ENCODE results near the gene FOXL3.
"Not testable (repeated sequence)": the region's sequence is repeated elsewhere in the genome, so short reads cannot be mapped to it uniquely, and the experiment has no call there.

The FOXL3 gene

GRCh38 chr7:289209-289755, 688 bp upstream of the FOXL3 start:
- DNase-seq (ENCODE audit: low read depth): no peak

GRCh38 chr7:290554-291372, 793 bp downstream of the FOXL3 start:
- no peak for DNase-seq (ENCODE audit: low read depth)

- no peak for DNase-seq (ENCODE audit: low read depth)
Observed at GRCh38 chr7:291373-292092, 1.6 kb downstream of the FOXL3 start.

GRCh38 chr7:292226-292625, 2.3 kb downstream of the FOXL3 start:
- DNase-seq (ENCODE audit: low read depth): no peak

- no peak for DNase-seq (ENCODE audit: low read depth)
Observed at GRCh38 chr7:292826-293225, 2.9 kb downstream of the FOXL3 start.

GRCh38 chr7:293681-294439, 3.9 kb downstream of the FOXL3 start:
- no peak for DNase-seq (ENCODE audit: low read depth)

GRCh38 chr7:294440-295154, 4.6 kb downstream of the FOXL3 start:
- DNase-seq (ENCODE audit: low read depth): no peak

- no peak for DNase-seq (ENCODE audit: low read depth)
Observed at GRCh38 chr7:295155-296154, 5.5 kb downstream of the FOXL3 start.

GRCh38 chr7:296373-296945, 6.5 kb downstream of the FOXL3 start:
- no peak for DNase-seq (ENCODE audit: low read depth)

- not testable (repeated sequence) for DNase-seq (ENCODE audit: low read depth)
Observed at GRCh38 chr7:297141-297540, 7.2 kb downstream of the FOXL3 start.

- no peak for DNase-seq (ENCODE audit: low read depth)
Observed at GRCh38 chr7:297611-298374, 7.8 kb downstream of the FOXL3 start.

GRCh38 chr7:298375-298702, 8.4 kb downstream of the FOXL3 start:
- no peak for DNase-seq (ENCODE audit: low read depth)

GRCh38 chr7:298743-299142, 8.8 kb downstream of the FOXL3 start:
- no peak for DNase-seq (ENCODE audit: low read depth)

- DNase-seq (ENCODE audit: low read depth): no peak
Observed at GRCh38 chr7:299169-299568, 9.2 kb downstream of the FOXL3 start.

- no peak for DNase-seq (ENCODE audit: low read depth)
Observed at GRCh38 chr7:299628-300027, 9.7 kb downstream of the FOXL3 start.

- DNase-seq (ENCODE audit: low read depth): no peak
Observed at GRCh38 chr7:300048-300447, 10.1 kb downstream of the FOXL3 start.

GRCh38 chr7:300546-301290, 10.7 kb downstream of the FOXL3 start:
- DNase-seq (ENCODE audit: low read depth): no peak

GRCh38 chr7:301291-302053, 11.5 kb downstream of the FOXL3 start:
- no peak for DNase-seq (ENCODE audit: low read depth)
